Upper lobe of right lung (tissue), 1 donor: ENCODE results near the gene MAFB. TPM values are rescaled to one million over a fixed set of nuclear protein-coding genes. Genes with fewer than 3 reads are reported as not detected.

ENCODE experiments used
- ATAC-seq: fragments of 200-7000 bp; cut with Tn5 transposase; one replicate; pipeline ENCODE4 v1.9.1; 2020; ENCODE audit warnings: mild to moderate bottlenecking, moderate library complexity
- DNase-seq: peaks from one replicate; pipeline ENCODE4 v3.0.0-alpha.2; 2020
- H3K27ac ChIP-seq: fragments of 200-600 bp; one replicate; pipeline ENCODE4 v1.8.0; 2022
- H3K27me3 ChIP-seq: fragments of 200-600 bp; one replicate; pipeline ENCODE4 v1.8.0; 2022; ENCODE audit warnings: mild to moderate bottlenecking
- H3K36me3 ChIP-seq: fragments of 200-600 bp; one replicate; pipeline ENCODE4 v1.8.0; 2022
- H3K4me1 ChIP-seq: fragments of 200-600 bp; one replicate; pipeline ENCODE4 v1.8.0; 2022
- H3K4me3 ChIP-seq: fragments of 200-600 bp; one replicate; pipeline ENCODE4 v1.8.0; 2022; ENCODE audit warnings: mild to moderate bottlenecking
- H3K9me3 ChIP-seq: fragments of 200-600 bp; one replicate; pipeline ENCODE4 v1.8.0; 2022
- intact Hi-C: fragments of 100-400 bp; cut with DNase I; formaldehyde crosslinking; loops from one replicate; pipeline ENCODE4 v1.11.0; 2022
- total RNA-seq: library from RNA; stranded (reverse); fragmentation: NEBNext Ultra II Directional; extraction: Animal tissue kit (Norgen Biotek cat#: 25700); gene quantifications from one replicate; pipeline ENCODE4 v1.2.1, GENCODE V29; 2021
- TF ChIP-seq, protein P1 (sequence below): fragments of 200-600 bp; IDR thresholded peaks from one replicate; pipeline ENCODE4 v1.8.0; 2022; ENCODE audit warnings: antibody characterized with exemption
- donor health status: DM: no; HTN: yes; CAD: no; lungs with severe emphysema.

MAFB gene
- total RNA-seq, 1 donor from 2014 or later = 37.3 TPM

DNA sequence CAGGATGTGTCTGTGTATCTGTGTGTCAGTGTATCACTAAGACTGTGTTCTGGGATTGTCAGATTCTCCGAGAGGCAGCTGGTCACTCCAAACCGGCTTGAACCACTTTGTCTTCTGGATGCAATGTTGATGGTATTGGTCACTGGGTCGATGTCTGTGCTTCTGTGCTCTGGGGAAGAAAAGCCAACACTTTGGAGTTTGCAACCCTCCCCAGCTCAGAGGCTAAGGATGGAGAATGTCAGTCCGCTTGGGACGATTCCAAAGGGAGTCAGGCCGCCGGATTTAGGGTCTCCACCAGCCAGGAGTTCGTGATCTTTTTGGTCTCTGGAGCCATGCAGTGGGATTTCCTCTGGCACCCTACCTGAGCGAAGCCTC, 5.2 kb downstream of the MAFB start:
- peak overlapping the region; percentile 51 for H3K4me3 ChIP-seq
- peak overlapping the region; percentile 78 for H3K27ac ChIP-seq
- ATAC-seq = no peak
- H3K4me1 ChIP-seq = peaks cover 29% of the 10 kb centered on the region
- no peaks in the 10 kb centered on the region for H3K36me3 ChIP-seq
- H3K27me3 ChIP-seq = no peaks in the 10 kb centered on the region
- H3K9me3 ChIP-seq = no peaks in the 10 kb centered on the region
- TF ChIP-seq, protein P1, sequence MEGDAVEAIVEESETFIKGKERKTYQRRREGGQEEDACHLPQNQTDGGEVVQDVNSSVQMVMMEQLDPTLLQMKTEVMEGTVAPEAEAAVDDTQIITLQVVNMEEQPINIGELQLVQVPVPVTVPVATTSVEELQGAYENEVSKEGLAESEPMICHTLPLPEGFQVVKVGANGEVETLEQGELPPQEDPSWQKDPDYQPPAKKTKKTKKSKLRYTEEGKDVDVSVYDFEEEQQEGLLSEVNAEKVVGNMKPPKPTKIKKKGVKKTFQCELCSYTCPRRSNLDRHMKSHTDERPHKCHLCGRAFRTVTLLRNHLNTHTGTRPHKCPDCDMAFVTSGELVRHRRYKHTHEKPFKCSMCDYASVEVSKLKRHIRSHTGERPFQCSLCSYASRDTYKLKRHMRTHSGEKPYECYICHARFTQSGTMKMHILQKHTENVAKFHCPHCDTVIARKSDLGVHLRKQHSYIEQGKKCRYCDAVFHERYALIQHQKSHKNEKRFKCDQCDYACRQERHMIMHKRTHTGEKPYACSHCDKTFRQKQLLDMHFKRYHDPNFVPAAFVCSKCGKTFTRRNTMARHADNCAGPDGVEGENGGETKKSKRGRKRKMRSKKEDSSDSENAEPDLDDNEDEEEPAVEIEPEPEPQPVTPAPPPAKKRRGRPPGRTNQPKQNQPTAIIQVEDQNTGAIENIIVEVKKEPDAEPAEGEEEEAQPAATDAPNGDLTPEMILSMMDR = no peak
- no peak for DNase-seq
- intact Hi-C loops = no loop called here

DNA sequence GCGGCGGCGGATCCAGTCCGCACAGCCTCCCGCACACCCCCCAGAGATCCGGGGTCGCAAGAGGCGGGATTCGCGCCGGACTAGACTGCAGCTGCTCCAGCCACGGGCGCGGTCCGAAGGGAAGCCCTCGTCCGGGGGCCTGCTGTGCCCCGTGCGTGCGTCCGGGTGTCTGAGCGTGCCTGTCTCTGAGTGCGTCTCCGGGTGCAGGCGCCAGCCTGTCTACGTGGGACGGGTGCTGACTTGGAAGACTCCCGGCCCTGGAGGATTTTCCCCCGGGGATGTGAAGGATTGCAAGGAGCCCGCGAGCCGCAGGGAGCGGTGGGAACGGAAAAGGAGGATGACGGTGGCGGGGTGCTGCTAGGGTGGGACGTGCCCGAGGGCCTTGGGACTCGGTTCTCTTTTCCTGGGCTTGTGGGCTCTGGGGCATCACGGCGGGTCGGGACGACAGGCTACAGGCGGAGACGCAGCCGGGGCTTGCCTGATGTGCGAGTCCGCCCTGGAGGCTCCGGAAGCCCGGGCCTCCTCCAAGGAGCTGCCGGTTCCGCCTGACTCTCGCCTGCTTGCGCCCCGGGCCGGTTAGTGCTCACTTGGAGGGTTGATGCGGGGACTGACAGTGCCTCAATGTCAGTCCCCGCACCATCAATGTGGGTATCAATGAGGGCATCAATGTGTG, 5.7 kb downstream of the MAFB start:
- Histone ChIP-seq H3K27me3 (no peaks in the 10 kb centered on the region), H3K4me1 (peaks cover 29% of the 10 kb centered on the region), H3K9me3 (no peaks in the 10 kb centered on the region), H3K27ac (peak overlapping the region; percentile 78), H3K4me3 (peak overlapping the region; percentile 51), H3K36me3 (no peaks in the 10 kb centered on the region)
- TF ChIP-seq, protein P1 = no peak
- ATAC-seq (peak; percentile 42), DNase-seq (peak; percentile 75)
- intact Hi-C loops = no loop called here

DNA sequence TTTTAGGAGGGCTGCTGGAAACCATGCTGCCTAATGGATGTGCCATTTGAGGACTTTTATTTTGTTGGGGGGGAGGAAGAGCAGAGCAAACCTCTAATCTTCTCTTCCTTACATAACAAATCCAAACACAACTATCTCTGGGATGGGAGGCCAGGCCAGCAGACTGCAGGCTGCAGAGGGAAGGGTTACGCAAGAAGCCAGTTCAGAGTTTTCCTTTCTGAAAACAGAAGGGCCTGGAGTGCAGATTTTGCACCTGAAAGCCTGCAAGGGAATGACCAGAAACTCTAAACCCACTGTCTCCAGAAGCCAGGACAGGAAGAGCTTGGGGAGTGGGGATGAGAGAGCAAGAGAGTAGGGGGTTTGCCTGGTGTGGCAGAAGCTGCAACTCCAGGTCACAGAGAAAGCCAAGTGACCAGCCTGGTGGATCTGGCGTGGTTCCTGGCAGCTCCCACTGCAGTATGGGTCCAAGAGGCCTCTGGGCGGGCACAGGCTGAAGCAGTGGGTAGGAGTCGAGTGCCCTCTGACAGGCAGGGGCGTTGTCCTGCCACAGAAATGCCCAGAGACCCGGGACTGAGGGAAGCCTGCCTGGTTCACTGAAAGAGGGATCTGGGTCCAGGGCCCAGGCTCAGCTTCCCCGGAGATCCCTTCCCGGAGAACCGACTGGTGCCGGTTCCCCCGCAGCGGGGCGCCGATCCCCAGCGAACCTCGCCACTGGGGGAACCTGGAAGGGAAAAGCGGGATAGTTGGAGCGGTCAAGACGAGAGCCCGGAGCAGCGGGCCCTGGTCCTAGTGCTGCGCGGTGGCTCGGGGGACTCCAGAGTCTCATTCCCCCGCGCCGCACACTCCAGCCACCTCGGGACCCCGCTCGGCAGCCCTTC, 6.7 kb downstream of the MAFB start:
- TF ChIP-seq, protein P1 = no peak
- no peaks in the 10 kb centered on the region for H3K9me3 ChIP-seq
- ATAC-seq = peak; percentile 55
- DNase-seq = peak; percentile 73
- H3K36me3 ChIP-seq = no peaks in the 10 kb centered on the region
- peak overlapping the region; percentile 78 for H3K27ac ChIP-seq
- H3K4me1 ChIP-seq = peaks cover 29% of the 10 kb centered on the region
- H3K4me3 ChIP-seq = peak overlapping the region; percentile 51
- intact Hi-C loops = no loop called here
- no peaks in the 10 kb centered on the region for H3K27me3 ChIP-seq

DNA sequence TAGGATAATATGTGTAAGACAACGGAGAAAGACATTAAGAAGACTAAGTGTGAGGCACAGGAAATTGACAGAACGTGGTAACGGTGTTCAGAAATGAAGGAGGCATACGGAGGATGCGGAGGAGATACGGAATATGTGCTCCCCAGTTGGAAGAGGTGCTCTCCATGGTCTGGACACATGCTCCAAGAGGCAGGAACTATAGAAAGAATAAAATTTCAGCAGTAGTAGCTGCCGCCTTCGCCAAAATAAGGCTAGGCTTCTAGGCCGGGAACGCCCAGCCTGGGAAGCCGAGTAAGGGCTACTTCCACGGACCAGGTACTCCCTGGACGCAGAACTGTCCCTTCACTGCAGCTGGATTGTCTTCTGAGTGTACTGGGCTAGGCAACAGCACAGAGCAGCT, 7.4 kb downstream of the MAFB start:
- H3K27me3 ChIP-seq = no peaks in the 10 kb centered on the region
- TF ChIP-seq, protein P1 = no peak
- DNase-seq = no peak
- H3K36me3 ChIP-seq = no peaks in the 10 kb centered on the region
- H3K9me3 ChIP-seq = no peaks in the 10 kb centered on the region
- no peak overlapping the region for H3K4me3 ChIP-seq
- no peak for ATAC-seq
- intact Hi-C loops = no loop called here
- H3K4me1 ChIP-seq = peaks cover 29% of the 10 kb centered on the region
- peak overlapping the region; percentile 78 for H3K27ac ChIP-seq

DNA sequence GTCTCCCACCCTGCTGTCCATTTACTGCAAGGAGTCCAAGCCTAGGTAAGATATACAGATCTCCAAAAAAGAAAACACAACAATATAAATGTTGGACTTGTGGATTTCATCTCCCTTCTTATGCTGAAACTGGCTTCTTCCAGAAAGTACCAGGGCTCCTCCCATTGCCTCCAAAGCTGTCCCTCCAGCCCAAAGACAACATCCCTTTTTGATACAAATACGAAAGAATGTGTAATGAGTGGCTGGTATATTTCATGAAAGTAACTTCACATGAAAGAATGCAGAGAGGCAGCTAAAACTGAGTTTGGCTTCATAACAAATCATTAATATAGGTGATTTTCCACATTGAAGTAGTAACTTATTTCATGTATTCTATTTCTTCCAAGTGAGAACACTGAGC, 7.9 kb downstream of the MAFB start:
- Histone ChIP-seq H3K9me3 (no peaks in the 10 kb centered on the region), H3K4me1 (peaks cover 32% of the 10 kb centered on the region), H3K36me3 (no peaks in the 10 kb centered on the region), H3K4me3 (no peak overlapping the region), H3K27me3 (no peaks in the 10 kb centered on the region), H3K27ac (no peak overlapping the region)
- intact Hi-C loops = no loop called here
- ATAC-seq (no peak), DNase-seq (no peak)
- TF ChIP-seq, protein P1 = no peak
